Fibroblast of gingiva (primary cell): ENCODE data around the gene FAM83C.

Experiments used
- DNase-seq: peaks from one replicate; pipeline ENCODE4 v3.0.0-alpha.2; 2011; ENCODE audit warnings: low read depth

Gene FAM83C

DNA sequence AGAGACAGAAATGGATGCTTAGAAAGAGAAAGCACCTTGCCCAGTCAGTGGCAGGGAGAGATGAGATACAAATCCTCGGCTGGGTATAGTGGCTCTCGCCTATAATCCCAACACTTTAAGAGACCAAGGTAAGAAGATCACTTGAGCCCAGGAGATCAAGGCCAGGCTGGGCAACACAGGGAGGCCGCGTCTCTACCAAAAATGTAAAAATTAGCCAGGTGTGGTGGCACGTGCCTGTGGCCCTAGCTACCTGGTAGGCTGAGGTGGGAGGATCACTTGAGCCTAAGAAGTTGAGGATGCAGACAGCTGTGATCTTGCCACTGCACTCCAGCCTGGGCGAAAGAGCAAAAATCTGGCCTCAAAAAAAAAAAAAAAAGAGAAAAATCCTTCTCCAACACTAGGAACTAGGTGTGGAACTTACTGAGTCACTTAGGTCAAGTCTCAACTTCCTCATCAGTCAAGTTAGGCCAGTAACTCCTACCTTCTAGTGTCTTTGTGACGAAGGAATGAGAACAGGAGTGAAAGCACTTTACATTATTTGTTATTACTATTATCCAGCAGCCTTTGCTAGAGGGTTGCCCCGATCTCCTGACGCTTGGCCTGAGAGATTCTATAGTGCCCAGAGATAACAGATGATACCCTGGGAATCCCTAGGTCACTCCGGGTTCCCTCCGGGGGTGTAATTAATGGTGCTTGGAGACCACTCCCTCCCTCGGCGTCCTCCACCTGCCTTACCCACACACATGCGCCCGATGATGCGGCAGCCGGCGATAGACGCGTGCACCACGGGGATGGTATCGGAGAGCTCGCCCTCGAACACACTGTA is 8.6 kb downstream of the FAM83C start:
- no peak for DNase-seq

DNA sequence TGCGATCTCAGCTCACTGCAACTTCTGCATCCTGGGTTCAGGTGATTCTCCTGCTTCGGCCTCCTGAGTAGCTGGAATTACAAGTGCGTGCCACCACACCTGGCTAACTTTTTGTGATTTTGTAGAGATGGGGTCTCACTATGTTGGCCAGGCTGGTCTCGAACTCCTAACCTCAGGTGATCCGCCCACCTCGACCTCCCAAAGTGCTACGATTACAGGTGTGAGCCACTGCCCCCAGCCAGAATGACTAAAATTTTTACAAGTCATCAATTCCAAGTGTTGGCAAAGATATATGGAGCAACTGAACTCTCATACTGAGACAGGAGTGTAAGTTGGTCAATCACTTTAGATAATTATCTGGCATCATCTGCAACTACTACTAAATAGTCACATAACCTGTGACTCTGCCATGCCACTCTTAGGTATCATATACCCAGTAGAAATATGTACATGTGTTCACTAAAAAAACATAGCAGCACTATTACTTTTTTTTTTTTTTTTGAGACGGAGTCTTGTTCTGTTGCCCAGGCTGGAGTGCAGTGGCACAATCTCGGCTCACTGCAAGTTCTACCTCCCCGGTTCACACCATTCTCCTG is 10.6 kb downstream of the FAM83C start:
- no peak for DNase-seq

DNA sequence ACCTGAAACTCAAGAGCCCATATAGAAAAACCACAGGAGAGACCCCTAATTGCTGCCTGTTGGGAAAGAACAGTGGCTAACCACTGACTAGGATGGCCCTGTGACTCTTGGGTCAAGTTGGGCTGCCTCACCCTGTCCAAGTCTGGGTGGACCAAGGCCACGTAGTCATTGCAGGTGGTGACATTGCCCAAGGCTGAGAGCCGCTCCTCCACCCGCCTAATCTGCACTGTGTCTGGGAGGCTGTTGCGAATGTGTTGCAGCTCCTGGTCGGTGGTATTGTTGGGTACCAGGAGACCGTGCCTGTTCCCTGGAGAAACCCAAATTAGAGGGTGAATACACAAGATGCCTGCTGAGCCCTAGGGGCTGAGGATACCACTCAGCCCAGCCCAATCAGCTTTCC is 11.7 kb downstream of the FAM83C start:
- no peak for DNase-seq

DNA sequence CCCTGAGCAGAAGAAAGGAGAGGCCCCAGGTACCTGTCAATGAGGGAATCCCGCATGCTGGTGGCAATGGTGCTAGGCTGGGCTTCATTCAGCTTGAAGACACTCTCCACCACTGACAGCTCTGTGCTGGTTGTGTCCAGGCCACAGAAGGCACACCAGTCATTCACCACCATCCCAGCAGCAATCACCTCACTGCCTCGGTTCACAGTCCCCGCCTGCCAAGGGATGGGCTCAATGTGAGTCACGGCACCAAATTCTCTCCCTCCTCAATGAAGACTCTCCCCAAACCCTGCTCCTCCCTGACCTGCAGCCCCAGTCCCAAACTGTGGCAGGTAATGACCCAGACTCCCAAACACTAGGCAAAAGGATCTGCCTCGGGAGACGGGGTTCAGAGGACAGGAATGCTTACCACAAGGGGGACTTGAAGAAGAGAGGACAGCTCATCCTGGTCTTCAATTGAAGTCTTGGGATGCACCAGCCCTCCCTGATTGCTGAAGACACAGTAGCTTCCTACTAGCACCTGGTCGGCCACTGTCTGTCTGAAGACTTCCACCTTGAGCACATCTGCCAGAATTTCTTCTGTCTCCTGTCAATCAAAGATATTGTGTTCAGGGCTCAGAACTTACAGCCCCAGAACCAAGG is 12.6 kb downstream of the FAM83C start:
- DNase-seq, result no peak

DNA sequence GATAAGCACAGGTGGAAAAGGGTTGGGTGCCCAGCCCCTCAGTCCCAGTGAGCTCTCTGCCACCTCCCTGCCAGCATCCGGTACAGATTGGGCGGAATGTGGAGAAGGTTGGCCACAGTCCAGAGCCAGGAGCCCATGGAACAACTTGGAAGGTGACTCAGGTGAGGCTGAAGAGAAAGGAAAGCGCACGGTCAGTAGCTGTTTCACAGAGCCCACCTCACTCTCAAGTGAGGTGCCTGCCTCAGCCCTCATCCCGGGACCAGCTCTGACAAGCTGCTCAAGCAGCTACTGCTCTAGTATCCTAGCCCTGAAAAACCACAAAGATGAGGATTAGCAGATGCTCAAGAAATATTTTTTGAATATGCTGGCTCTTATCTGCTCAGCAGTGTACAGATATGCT is 13.2 kb downstream of the FAM83C start:
- DNase-seq, result no peak

DNA sequence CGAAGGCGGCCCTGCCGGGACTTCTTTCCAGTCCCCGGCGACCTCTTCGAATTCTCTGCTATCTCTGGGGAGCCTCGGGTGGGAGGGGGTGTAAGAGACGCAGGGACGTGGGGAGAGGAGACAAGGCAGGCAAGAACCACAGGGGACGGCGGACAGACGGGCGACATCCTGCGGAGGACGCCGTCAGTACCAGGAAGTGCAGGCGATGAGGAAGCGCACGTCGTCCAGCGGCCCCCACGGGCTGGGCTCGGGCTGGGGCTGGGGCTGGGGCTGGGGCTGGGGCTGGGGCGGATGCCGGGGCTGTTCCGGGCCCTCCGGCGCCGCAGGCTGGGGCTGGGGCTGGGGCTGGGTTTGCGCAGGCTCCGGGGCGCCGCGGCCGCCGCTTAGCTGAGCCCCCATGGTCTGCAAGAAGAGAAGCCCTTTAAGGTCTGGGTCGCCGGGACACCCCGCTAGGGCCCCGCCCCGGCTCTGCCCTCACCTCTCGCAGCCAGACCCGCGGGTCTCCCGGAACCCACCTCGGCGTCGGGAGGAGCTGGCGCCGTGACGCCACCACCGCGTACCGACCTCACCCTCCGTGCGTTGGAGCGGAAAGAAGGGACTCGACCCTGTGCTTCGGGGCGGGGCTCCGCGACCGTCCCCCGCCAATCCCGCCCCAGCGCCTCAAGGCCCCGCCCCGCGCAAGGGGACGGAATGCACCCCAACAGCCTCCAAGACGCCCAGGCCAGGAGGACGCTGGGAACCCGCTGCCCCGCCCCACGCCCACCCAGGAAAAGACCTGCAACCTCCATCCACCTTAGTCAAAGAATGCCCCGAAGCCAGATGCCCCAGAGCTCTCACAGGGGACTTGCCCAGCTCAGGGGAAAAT is 14.5 kb downstream of the FAM83C start, which contains the start of gene MMP24OS:
MMP24OS (minus strand) TSS at position 592 of the 865 bp plus-strand sequence; CDS start at position 399, 193 bp downstream.
- peak; percentile 89 for DNase-seq

DNA sequence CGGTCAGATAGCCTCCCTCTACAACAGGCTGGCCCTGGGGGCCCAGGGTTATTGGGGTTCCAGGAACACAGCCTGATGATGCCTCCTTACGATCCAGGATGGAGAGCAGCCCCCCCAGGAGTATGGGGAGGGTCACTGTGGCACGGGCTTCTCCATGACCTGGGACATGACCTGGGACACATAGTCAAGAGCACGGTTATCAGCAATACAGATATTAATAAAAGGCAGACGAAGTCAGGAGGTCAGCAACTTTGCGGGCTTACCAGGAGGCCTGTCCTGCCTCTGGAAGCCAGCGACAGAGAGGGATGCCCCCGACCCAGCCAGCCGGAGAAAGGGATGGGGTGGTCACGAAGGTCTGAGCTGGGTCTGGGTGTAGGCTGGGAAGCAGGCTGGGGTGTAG is 15.1 kb downstream of the FAM83C start:
- no peak for DNase-seq

DNA sequence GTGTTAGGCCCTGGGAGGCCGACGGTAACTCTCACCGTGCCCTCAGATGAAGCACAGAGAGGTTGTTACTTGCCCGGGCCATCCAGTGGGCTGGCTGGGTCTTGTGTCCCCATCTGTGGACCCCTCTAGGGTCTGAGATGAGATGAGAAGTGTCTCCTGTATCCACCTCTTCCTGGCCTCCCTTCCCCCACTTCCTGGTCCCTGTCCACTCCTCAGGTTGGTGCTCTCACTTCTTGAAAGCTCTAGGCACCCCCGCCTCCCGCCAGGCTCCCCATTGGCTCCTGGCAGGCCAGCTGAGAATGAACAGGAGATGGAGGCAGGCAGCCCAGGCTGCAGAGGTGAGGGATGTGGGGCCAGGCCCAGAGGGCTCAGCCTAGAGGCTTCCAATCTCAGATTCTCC is 15.8 kb downstream of the FAM83C start:
- DNase-seq, result no peak

DNA sequence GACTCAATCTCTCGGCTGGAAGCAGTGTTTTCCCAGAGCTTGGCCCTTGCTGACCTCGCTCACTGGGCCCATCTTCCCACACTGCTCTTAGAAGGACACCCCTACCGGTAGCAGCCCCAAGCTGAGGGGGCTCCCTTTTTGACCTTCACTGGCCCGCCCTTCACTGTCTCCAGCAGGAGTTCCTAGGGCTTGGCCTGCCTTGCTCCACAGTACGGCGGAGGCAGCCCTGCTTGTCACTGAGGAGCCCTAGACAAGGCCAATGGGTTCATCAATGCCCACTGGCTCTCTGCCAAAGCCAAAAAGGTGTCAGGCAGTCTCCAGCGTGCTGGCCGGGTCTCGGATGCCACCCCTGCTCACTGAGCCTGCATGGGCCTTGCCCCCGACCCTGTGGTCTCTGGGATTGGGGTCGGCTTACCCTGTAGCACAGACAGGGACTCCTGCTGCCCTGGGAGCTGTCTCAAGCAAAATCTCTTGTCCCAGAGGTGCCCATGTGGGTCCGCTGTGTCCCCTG is 16.4 kb downstream of the FAM83C start:
- DNase-seq, result no peak

DNA sequence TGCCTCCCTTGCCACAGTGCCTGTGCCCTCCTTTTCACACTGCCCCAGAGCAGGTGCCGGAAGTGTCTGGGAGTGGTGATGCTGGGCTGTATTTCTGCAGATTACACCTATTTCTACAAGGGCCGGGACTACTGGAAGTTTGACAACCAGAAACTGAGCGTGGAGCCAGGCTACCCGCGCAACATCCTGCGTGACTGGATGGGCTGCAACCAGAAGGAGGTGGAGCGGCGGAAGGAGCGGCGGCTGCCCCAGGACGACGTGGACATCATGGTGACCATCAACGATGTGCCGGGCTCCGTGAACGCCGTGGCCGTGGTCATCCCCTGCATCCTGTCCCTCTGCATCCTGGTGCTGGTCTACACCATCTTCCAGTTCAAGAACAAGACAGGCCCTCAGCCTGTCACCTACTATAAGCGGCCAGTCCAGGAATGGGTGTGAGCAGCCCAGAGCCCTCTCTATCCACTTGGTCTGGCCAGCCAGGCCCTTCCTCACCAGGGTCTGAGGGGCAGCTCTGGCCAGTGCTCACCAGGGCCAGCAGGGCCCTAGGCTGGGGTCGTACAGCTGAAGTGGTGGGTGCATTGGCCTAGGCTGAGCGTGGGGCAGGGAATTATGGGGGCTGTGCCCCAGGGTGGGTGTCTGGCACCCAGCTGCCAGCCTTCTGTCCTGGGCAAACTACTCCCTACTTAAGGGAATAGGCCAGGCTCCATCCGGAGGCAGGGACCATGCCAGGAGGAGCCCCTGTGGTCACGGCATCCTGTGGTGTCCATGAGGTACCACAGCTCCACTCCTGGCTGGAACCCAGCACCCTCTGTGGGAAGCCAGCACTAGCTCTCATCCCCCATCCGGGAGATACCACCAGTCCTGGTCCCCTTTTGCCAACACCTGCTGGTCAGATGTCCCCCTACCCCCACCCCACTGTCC is 17.8 kb downstream of the FAM83C start:
- no peak for DNase-seq

DNA sequence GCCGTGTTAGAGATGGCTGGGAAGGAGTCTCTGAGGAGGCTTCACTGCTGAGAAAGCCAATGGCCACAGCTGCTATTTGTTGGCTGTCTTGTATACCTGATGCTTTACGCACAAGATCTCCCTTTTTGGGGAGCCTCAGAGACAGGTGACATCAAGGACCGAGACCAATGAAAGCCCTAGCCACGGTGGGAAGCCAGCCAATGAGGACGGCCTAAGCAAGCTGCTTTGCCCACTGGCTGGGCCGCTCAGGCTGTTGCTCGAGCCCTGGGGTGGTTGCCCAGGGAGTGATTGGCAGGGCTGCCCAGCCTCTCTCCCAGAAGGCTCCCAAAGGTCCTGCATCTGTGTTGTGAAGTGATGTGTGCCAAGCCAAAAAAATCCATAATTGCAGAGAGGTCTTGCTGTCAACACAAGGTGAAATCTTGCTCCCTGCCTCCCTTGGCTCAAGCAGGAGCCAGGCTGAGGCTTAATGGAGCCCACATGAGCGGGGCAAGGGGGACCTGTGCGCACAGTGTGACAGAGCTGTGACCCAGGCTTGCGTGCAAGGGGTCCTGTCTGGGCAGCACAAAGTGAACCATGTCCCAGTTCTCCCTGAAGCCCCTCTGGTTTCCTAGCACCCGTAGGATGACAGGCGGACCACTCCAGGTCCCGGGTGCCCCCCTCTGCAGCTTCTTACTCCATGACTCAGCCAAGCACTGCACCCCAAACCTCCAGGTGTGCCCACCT is 18.6 kb downstream of the FAM83C start:
- DNase-seq, result peak; percentile 62

DNA sequence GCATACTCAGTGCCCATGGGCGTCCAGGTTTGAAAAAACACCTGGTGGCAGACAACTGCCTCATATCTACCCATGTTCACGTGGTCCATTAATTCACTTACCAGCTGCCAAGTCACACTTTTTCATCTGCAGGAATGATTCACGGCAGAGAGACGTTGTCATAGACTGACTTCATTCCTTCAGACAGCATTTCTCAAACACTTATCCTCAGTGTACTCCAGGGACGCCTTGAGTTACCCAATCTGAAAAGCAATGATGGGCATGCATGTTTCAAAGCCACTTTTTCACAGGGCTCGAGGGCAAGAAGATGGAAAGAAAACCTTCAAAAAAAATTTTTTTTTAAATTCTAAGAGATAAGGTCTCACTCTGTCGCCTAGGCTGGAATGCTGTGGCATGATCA is 20.3 kb downstream of the FAM83C start:
- DNase-seq, result peak; percentile 62

DNA sequence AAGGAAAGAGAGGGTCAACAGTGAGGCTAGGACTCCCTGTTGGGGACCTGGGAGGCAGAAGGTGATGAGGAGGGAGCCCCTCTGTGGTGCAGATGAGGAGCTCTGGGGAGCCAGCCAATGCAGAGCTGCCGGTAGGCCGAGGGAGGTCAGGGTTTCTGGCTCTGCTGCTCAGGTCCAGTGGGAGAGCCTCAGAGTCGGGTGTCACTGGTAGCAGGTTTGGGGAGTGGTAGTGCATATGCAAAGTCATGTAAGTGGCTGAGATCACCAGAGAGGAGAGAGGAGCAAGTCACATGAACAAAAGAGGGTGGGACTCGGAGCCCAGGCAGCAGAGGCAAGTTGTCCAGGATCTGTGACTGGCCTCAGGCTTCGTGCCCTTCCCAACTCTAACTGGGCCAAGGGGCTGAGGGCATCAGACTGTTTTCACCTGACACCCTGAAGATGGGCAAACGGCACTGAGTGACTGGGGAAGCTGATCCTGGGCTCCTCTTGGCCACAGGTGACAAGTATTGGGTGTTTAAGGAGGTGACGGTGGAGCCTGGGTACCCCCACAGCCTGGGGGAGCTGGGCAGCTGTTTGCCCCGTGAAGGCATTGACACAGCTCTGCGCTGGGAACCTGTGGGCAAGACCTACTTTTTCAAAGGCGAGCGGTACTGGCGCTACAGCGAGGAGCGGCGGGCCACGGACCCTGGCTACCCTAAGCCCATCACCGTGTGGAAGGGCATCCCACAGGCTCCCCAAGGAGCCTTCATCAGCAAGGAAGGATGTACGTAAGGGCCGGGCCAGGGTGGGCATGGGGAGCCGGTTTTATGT is 20.9 kb downstream of the FAM83C start:
- no peak for DNase-seq

DNA sequence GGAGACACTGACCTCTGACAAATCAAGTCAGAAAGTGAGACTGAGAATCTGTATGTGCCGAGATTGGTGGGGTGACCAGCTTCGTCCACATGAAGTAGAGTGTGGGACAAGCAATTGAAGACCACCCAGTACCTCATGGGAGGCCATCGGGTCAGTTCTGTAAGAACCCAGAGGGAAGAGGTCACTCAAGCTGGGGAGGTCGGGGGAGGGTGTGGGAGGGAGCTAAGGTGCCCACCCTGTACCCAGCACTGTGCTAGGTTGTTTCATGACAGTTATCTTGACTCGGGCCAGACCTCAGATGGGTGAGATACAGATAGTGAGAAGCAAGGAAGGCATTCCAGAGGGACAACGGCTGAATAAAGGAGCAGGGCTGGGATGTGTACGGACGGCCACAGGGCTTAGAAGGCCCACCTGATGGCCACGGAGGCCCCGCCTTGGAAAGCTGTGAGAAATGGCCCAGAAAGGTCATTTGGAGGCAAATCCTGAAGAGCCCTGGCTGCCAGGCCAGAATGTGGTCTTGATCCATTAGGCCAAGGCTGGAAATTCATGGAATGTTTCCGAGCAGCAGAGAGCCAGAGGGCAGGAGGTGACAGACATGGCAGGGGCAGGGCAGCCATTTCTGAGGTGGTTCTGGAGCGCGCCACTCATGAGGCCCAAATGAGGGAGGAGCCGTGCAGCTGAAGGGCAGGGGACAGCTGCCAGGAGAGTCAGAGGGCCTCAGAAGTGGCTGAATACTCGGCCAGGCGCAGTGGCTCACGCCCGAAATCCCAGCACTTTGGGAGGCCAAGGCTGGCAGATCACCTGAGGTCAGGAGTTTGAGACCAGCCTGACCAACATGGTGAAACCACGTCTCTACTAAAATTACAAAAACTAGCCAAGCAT is 22.0 kb downstream of the FAM83C start:
- no peak for DNase-seq

DNA sequence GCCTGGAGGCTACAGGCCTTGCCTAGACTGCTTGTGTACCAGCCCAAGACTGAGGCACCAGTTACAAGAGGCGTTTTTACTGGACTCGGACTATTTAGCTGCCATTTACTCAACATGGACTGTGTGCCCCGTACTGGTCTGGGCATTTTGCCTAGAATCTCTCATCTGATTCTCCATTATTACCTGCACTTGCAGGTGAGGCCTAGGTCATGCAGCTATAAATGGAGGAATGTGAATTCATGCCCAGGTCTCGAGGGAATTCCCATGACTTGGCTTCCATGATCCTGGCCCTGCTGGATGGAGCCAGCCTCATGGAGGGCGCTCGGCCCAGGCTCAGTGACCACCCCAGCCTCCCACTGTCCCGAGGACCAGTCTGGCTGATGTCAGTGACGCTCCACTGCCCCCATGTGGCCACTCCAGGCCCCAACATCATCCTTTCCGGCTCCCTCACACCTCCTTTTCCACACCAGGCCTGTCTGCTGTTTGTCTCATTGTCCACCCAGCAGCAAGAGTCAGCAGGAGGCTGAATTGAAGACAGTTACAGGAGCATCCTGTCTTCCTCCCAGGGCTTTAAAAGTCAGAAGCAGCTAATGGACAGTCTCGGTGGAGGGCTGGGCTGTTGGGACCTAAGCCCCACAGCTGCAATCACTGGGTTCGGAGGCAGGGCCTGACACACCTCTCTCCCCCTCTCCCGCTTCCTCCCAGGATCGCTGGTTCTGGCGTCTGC is 23.0 kb downstream of the FAM83C start:
- DNase-seq, result peak; percentile 31

DNA sequence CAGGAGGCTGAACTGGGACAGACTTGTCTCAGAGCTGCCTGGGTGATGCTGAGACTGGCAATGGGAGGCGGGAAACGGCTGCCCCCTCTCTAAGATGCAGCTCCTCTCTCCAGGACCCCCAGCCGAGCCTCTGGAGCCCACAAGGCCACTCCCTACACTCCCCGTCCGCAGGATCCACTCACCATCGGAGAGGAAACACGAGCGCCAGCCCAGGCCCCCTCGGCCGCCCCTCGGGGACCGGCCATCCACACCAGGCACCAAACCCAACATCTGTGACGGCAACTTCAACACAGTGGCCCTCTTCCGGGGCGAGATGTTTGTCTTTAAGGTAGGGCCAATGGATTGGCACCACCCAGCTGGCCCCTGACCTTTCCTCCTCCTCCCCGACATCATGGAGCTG is 25.1 kb downstream of the FAM83C start:
- DNase-seq, result no peak

DNA sequence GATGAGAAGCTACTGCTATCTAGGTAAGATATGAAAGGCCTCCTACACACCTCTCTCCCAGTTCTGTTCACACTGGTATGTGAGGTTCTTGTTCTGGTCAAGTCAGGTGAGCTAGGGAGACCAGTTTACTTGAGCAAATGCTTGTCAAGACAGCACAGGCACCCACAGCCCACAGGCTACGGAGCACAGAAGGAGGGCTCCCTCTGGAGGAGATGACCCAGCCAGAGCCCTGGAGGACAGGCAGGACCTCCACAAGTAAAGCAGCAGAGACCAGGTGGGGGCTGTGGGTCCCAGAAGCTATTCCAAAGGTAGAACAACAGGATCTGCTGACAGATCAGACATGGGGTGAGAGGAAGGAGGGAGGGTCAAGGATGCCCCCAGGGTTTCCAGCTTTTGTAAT is 27.5 kb downstream of the FAM83C start:
- no peak for DNase-seq
